ENCODE data around the gene PPFIBP1.

PPFIBP1 gene

GRCh38 chr12:27513155-27513824 lies 10.7 kb upstream of the PPFIBP1 start:
- no peak for DNase-seq (ENCODE audit: low spot score)

- no peak for DNase-seq (ENCODE audit: low spot score)
Measured at GRCh38 chr12:27515671-27516070, 8.3 kb upstream of the PPFIBP1 start.

- no peak for DNase-seq (ENCODE audit: low spot score)
Measured at GRCh38 chr12:27516625-27517024, 7.4 kb upstream of the PPFIBP1 start.

- DNase-seq (ENCODE audit: low spot score) = no peak
Measured at GRCh38 chr12:27517546-27517945, 6.5 kb upstream of the PPFIBP1 start.

- no peak for DNase-seq (ENCODE audit: low spot score)
Measured at GRCh38 chr12:27517961-27518665, 5.9 kb upstream of the PPFIBP1 start.

- no peak for DNase-seq (ENCODE audit: low spot score)
Measured at GRCh38 chr12:27521066-27521465, 2.9 kb upstream of the PPFIBP1 start.

GRCh38 chr12:27521981-27522380 lies 2.0 kb upstream of the PPFIBP1 start:
- no peak for DNase-seq (ENCODE audit: low spot score)

- DNase-seq (ENCODE audit: low spot score) = peak; percentile 25
Measured at GRCh38 chr12:27523305-27523641, 733 bp upstream of the PPFIBP1 start.

GRCh38 chr12:27524494-27524835 lies 459 bp downstream of the PPFIBP1 start:
- DNase-seq (ENCODE audit: low spot score) = no peak

- DNase-seq (ENCODE audit: low spot score) = peak; percentile 64
Measured at GRCh38 chr12:27524839-27525753, 1.1 kb downstream of the PPFIBP1 start.

GRCh38 chr12:27527512-27527911 lies 3.5 kb downstream of the PPFIBP1 start:
- no peak for DNase-seq (ENCODE audit: low spot score)

GRCh38 chr12:27528788-27529187 lies 4.8 kb downstream of the PPFIBP1 start:
- no peak for DNase-seq (ENCODE audit: low spot score)

- no peak for DNase-seq (ENCODE audit: low spot score)
Measured at GRCh38 chr12:27530157-27530922, 6.3 kb downstream of the PPFIBP1 start.

GRCh38 chr12:27531896-27532295 lies 7.9 kb downstream of the PPFIBP1 start:
- DNase-seq (ENCODE audit: low spot score) = no peak

- no peak for DNase-seq (ENCODE audit: low spot score)
Measured at GRCh38 chr12:27534060-27534764, 10.2 kb downstream of the PPFIBP1 start.

- DNase-seq (ENCODE audit: low spot score) = no peak
Measured at GRCh38 chr12:27534765-27535161, 10.8 kb downstream of the PPFIBP1 start.

- DNase-seq (ENCODE audit: low spot score) = no peak
Measured at GRCh38 chr12:27535318-27535717, 11.3 kb downstream of the PPFIBP1 start.

GRCh38 chr12:27537855-27538675 lies 14.1 kb downstream of the PPFIBP1 start:
- DNase-seq (ENCODE audit: low spot score) = no peak

- DNase-seq (ENCODE audit: low spot score) = no peak
Measured at GRCh38 chr12:27539191-27539631, 15.2 kb downstream of the PPFIBP1 start.

GRCh38 chr12:27541031-27541719 lies 17.2 kb downstream of the PPFIBP1 start:
- DNase-seq (ENCODE audit: low spot score) = no peak

All from COLO829 (cell line).